EH (cell line): Measurements from ENCODE around the gene WNK4.

Experiments
- DNase-seq: peaks from one replicate; pipeline ENCODE4 v3.0.0-alpha.2; 2015; ENCODE audit warnings: low read depth

The WNK4 gene

DNA sequence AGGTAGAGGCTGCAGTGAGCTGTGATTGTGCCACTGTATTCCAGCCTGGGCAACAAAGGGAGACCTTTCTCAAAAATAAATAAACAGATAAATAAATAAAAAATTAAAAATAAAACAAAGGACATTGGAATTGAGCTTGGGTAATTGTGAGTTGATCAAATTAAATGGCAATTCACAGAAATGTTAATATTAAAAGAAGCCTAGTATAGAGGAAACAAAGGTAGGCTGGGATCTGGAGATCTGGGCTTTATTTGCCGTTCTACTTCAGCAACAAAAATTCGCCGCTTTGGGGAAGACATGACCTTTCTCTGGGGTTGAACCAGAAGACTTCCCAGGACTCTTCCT, 7.5 kb upstream of the WNK4 start:
- no peak for DNase-seq

DNA sequence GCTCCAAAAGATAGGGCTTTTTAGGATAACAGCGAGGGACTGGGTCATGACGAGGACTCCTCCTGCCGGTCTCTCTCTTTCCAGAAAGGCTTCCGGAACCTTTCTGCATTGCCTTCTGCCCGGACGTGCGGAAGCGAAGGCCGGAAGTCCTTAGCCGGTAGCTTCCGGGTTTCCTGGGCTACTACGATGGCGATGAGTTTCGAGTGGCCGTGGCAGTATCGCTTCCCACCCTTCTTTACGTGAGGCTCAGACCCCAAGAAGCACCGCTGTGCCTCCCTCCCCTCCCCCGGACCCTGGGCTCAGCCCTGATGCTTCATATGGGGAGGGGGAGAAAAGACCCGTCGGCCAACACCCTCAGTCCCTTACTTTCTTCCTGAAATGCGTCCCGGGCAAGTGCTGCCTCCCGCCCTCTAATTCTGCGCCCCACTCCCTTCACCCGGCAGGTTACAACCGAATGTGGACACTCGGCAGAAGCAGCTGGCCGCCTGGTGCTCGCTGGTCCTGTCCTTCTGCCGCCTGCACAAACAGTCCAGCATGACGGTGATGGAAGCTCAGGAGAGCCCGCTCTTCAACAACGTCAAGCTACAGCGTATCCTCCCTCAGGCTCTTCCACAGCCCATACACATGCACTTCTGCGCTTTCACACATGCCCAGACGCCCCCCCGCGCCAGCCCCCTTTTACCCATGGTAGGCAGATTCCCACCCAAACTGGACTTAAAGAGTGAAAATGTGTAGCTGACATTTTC, 6.9 kb upstream of the WNK4 start, which contains the start of gene VPS25:
Gene VPS25, plus strand, starts transcription at position 160 of the 746 bp plus-strand sequence. Its CDS starts 27 bp downstream, at position 187.
- DNase-seq: peak; percentile 88

- DNase-seq: peak; percentile 77
Measured at GRCh38 chr17:42774066-42774745, 6.2 kb upstream of the WNK4 start.

DNA sequence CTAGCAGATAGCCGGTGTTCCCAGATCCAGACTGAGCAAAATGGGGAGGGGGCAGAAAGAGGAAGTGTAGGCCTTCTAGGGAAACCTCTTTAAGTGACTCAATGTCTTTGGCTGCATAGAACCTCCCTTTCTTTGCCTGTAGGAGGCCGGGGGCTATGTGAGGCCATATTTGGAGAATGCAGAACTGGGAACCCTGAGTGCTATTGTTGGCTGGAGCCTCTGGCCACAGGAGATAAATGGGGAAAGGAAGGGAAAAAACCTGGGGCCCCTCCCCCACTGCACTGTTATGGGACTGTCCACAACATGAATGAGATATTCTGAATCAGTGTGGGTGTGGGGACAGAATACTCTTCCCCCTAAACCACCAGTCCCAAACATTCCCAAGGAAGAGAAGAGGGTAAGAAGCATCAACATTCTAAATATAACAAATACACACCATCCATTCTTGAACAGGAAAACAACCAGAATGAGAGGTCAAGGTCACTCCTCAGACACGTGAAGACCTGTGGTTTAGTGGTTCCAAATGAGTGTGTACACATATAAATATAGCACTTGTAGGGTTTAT, 4.8 kb upstream of the WNK4 start:
- DNase-seq: peak; percentile 77

DNA sequence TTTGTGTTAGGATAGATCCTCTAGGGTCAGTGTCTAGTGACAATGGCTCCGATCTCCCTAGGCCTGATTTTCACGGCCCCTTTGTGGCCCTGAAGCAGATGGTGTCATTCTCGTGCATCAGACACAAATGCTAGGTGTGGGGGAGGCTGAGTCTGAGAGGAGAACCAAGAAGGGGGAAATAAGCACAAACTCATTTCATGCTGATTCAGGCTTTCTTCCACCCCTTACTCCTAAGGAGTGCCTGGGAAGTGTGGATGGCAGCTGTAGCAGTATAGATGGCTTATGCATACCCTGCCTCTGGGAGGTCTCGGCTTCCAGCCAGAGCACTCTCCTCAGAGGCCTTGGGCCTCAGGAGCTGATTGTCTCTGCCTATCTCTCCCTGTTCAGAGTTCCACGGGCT, 1.8 kb upstream of the WNK4 start:
- no peak for DNase-seq

- DNase-seq: no peak
Measured at GRCh38 chr17:42779304-42779935, 990 bp upstream of the WNK4 start.

GRCh38 chr17:42780851-42781638, 635 bp downstream of the WNK4 start:
- DNase-seq: no peak

DNA sequence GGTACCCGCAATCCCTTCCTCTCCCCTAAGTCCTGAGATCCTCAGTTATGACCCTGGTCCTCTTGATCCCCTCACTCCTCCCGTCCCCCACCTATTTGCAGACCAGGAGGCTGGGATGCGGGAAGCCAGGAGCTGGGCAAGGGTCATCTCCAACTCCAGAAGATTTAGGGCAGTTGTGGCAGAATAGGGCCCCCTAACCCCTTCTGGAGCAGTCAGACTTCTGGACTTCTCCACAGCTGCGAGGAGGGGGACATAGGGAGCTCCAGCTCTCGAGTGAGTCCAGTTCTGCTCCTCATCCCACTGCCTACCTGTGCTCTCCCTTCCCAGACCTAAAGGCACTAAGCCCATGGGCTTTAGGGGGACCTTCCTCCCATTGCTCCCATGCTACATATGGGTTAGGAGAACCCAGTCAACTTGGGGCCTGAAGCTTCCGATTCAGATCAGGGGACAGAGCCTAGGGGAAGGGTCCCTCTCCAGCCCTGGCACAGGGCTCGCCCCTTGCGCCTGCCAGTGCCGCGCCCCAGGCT, 1.3 kb downstream of the WNK4 start:
- no peak for DNase-seq

DNA sequence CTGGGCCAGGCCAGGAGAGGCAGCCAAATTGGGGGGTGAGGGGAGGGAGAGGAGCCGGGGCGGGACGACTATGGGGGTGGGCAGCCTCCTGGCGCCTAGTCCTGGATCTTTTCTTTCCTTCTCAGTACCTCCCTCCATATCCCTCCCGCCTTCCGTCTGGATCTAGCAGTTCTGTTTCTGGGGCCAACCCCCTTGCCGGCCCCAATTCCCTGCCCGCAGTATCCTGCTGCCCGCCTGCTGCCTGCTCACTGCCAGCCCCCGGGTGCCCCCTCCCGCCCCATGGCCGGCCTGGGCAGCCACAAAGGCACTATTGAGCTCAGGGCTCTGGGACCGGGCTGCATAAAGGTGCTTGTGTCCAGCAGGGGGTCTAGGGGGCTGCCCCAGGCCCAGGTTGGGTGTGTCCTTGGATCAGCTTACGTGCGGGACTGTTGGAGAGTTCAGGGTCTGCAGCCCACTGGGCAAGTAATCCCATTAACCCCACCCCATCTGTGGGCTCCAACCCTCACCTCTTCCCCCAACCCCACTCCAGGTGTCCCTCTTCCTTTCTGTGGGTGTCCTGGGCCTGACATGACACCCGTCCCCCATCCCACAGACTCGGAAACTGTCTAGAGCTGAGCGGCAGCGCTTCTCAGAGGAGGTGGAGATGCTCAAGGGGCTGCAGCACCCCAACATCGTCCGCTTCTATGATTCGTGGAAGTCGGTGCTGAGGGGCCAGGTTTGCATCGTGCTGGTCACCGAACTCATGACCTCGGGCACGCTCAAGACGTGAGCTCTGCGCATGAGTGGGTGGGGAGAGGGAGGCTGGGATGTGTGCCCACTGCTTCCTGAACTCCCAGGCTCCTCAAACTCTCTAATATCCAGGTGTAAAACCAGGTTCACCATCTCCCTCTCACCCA, 2.0 kb downstream of the WNK4 start:
- peak; percentile 32 for DNase-seq

- peak; percentile 88 for DNase-seq
Measured at GRCh38 chr17:42783062-42783790, 2.8 kb downstream of the WNK4 start.

DNA sequence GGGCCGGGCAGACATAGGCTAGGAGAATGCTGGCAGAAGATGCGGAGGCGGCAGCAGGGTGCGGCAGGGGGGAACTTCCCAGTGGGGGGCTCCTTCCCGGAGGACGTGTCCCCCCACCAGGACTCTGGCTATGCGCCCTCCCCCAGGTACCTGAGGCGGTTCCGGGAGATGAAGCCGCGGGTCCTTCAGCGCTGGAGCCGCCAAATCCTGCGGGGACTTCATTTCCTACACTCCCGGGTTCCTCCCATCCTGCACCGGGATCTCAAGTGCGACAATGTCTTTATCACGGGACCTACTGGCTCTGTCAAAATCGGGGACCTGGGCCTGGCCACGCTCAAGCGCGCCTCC, 3.4 kb downstream of the WNK4 start:
- no peak for DNase-seq

GRCh38 chr17:42784409-42784808, 4.0 kb downstream of the WNK4 start:
- no peak for DNase-seq

DNA sequence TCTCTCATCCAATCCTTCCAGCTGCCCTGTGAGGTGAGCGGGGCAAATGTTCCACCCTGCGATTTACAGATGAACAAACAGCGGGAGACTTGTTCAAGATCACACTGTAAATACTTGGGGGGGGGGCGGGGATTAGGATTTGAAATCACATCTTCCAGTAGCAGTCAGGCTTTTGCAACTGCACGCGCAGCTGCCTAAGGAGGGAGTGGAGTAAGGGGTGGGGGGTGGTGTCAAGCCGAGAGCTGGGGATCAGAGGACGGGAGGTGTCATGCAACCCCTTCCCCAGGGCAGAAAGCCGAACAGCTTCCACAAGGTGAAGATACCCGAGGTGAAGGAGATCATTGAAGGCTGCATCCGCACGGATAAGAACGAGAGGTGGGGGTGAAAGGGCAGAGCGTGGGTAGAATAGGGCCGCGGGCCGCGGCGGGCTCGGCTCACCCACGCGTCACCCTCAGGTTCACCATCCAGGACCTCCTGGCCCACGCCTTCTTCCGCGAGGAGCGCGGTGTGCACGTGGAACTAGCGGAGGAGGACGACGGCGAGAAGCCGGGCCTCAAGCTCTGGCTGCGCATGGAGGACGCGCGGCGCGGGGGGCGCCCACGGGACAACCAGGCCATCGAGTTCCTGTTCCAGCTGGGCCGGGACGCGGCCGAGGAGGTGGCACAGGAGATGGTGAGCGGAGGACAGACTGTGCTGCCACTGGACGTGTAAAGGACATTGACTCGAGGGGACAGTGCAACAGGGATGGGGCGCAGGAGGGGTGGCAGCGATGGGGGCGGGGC, 4.6 kb downstream of the WNK4 start:
- no peak for DNase-seq

DNA sequence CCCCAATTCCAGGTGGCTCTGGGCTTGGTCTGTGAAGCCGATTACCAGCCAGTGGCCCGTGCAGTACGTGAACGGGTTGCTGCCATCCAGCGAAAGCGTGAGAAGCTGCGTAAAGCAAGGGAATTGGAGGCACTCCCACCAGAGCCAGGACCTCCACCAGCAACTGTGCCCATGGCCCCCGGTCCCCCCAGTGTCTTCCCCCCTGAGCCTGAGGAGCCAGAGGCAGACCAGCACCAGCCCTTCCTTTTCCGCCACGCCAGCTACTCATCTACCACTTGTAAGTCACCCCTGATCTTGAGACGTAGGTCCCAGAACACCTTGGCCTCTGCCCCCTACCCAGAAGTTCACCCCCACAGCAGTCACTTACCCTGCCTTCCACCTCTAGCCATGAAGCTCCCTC, 6.9 kb downstream of the WNK4 start:
- no peak for DNase-seq

GRCh38 chr17:42791948-42792347, 11.5 kb downstream of the WNK4 start:
- no peak for DNase-seq

- DNase-seq: no peak
Measured at GRCh38 chr17:42792545-42792944, 12.1 kb downstream of the WNK4 start.

DNA sequence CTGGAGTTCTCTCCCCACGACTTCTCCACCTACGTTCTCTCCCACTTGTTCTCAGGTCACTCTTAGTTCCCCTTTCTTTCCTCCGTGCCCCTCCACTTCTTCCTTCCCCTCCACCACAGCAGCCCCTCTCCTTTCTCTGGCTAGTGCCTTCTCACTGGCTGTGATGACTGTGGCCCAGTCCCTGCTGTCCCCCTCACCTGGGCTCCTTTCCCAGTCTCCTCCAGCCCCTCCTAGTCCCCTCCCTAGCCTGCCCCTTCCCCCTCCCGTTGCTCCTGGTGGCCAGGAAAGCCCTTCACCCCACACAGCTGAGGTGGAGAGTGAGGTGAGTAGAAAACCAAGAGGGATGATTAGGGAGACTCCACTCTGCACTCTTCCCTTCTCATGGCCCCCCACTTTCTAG, 14.7 kb downstream of the WNK4 start:
- no peak for DNase-seq

GRCh38 chr17:42795465-42795864, 15.1 kb downstream of the WNK4 start:
- no peak for DNase-seq

GRCh38 chr17:42796066-42796758, 15.8 kb downstream of the WNK4 start:
- no peak for DNase-seq
